Mesenchymal stem cell (in vitro differentiated cells and primary cell): ENCODE results near the gene ZNF22.

Source experiments
- DNase-seq: peaks from one replicate; pipeline ENCODE4 v3.0.0-alpha.2; 2013
- H2AFZ ChIP-seq: one replicate; pipeline ENCODE4 v1.6.1; 2013; ENCODE audit warnings: low read depth, mild to moderate bottlenecking, control low read depth, inconsistent platforms, low read length, moderate library complexity
- H2AK5ac ChIP-seq: 2 replicates; pipeline ENCODE4 v1.6.1; 2013; ENCODE audit warnings: low read length, moderate library complexity, mild to moderate bottlenecking, inconsistent platforms; ENCODE audit not compliant: severe bottlenecking
- H2BK120ac ChIP-seq: one replicate; pipeline ENCODE4 v1.6.1; 2013; ENCODE audit warnings: low read depth, mild to moderate bottlenecking, inconsistent platforms, low read length, moderate library complexity
- H2BK12ac ChIP-seq, 2 experiments: one replicate each; pipeline ENCODE4 v1.6.1; 2013; ENCODE audit warnings: inconsistent platforms in 2 of 2, low read length in 2 of 2, mild to moderate bottlenecking in 2 of 2, moderate library complexity in 2 of 2, control low read depth in 1 of 2
- H2BK15ac ChIP-seq: one replicate; pipeline ENCODE4 v1.6.1; 2013; ENCODE audit warnings: mild to moderate bottlenecking, low read depth, inconsistent platforms; ENCODE audit not compliant: poor library complexity, severe bottlenecking
- H2BK5ac ChIP-seq: 2 replicates; pipeline ENCODE4 v1.6.1; 2013; ENCODE audit warnings: low read depth, mild to moderate bottlenecking, low read length, control low read depth, inconsistent platforms; ENCODE audit not compliant: poor library complexity, severe bottlenecking
- H3K14ac ChIP-seq, 2 experiments: one replicate each; pipeline ENCODE4 v1.6.1; 2013; ENCODE audit warnings: inconsistent platforms in 2 of 2, low read length in 2 of 2, control low read depth in 1 of 2, mild to moderate bottlenecking in 1 of 2, moderate library complexity in 1 of 2
- H3K18ac ChIP-seq, 2 experiments: one replicate each; pipeline ENCODE4 v1.6.1; 2013; ENCODE audit warnings: inconsistent platforms in 2 of 2, low read length in 2 of 2, control low read depth in 1 of 2, low read depth in 1 of 2, mild to moderate bottlenecking in 1 of 2
- H3K23ac ChIP-seq, 2 experiments: one replicate each; pipeline ENCODE4 v1.6.1; 2013; ENCODE audit warnings: inconsistent platforms in 2 of 2, low read length in 2 of 2, mild to moderate bottlenecking in 2 of 2, moderate library complexity in 2 of 2, control low read depth in 1 of 2
- H3K27ac ChIP-seq: 2 replicates; pipeline ENCODE4 v1.5.1; 2013; ENCODE audit warnings: mild to moderate bottlenecking, moderate library complexity, low read length, control low read depth, inconsistent platforms; ENCODE audit not compliant: poor library complexity, severe bottlenecking
- H3K27me3 ChIP-seq, 2 experiments: 2 replicates each; pipeline versions ENCODE4 v1.6.1 to v1.7.0; 2013; ENCODE audit warnings: low read length in 2 of 2, mild to moderate bottlenecking in 2 of 2, moderate library complexity in 2 of 2, control low read depth in 1 of 2, inconsistent platforms in 1 of 2; ENCODE audit not compliant: control insufficient read depth in 1 of 2, insufficient read depth in 1 of 2
- H3K36me3 ChIP-seq, 2 experiments: 2 replicates each; pipeline versions ENCODE4 v1.6.1 to v1.7.0; 2013; ENCODE audit warnings: low read length in 2 of 2, control low read depth in 1 of 2, inconsistent platforms in 1 of 2, low read depth in 1 of 2, mild to moderate bottlenecking in 1 of 2; ENCODE audit not compliant: insufficient read depth in 2 of 2, control insufficient read depth in 1 of 2
- H3K4ac ChIP-seq, 2 experiments: one replicate each; pipeline ENCODE4 v1.6.1; 2013; ENCODE audit warnings: inconsistent platforms in 2 of 2, low read length in 2 of 2, mild to moderate bottlenecking in 2 of 2, moderate library complexity in 2 of 2, control low read depth in 1 of 2, low read depth in 1 of 2
- H3K4me1 ChIP-seq: 2 replicates; pipeline ENCODE4 v1.6.1; 2013; ENCODE audit warnings: low read depth, low read length, control low read depth; ENCODE audit not compliant: control insufficient read depth, insufficient read depth
- H3K4me2 ChIP-seq: 2 replicates; pipeline ENCODE4 v1.6.1; 2013; ENCODE audit warnings: low read length, mild to moderate bottlenecking, inconsistent platforms; ENCODE audit not compliant: poor library complexity, severe bottlenecking
- H3K4me3 ChIP-seq, 2 experiments: 2 replicates each; pipeline versions ENCODE4 v1.5.1 to v1.7.0; 2013; ENCODE audit warnings: low read length in 2 of 2, mild to moderate bottlenecking in 2 of 2, control low read depth in 1 of 2, low read depth in 1 of 2; ENCODE audit not compliant: insufficient read depth in 1 of 2
- H3K79me1 ChIP-seq: replicated peaks from 2 replicates; pipeline ENCODE4 v1.6.1; 2013; ENCODE audit warnings: mild to moderate bottlenecking, control low read depth, low read length, inconsistent platforms; ENCODE audit not compliant: poor library complexity, severe bottlenecking
- H3K9ac ChIP-seq: 2 replicates; pipeline ENCODE4 v1.7.0; 2013; ENCODE audit warnings: mild to moderate bottlenecking, low read length, moderate library complexity
- H3K9me3 ChIP-seq: 2 replicates; pipeline ENCODE4 v1.7.0; 2013; ENCODE audit warnings: mild to moderate bottlenecking, low read length; ENCODE audit not compliant: control insufficient read depth
- H4K8ac ChIP-seq: one replicate; pipeline ENCODE4 v1.6.1; 2013; ENCODE audit warnings: inconsistent platforms, mild to moderate bottlenecking, low read length, moderate library complexity
- H4K91ac ChIP-seq: one replicate; pipeline ENCODE4 v1.6.1; 2013; ENCODE audit warnings: mild to moderate bottlenecking, low read length, inconsistent platforms
- WGBS: methylation state at CpG from one replicate; pipeline ENCODE4 v1.1.7; 2013; ENCODE audit warnings: mixed read lengths; 5-methylcytosine and 5-hydroxymethylcytosine counted together

The ZNF22 gene

DNA sequence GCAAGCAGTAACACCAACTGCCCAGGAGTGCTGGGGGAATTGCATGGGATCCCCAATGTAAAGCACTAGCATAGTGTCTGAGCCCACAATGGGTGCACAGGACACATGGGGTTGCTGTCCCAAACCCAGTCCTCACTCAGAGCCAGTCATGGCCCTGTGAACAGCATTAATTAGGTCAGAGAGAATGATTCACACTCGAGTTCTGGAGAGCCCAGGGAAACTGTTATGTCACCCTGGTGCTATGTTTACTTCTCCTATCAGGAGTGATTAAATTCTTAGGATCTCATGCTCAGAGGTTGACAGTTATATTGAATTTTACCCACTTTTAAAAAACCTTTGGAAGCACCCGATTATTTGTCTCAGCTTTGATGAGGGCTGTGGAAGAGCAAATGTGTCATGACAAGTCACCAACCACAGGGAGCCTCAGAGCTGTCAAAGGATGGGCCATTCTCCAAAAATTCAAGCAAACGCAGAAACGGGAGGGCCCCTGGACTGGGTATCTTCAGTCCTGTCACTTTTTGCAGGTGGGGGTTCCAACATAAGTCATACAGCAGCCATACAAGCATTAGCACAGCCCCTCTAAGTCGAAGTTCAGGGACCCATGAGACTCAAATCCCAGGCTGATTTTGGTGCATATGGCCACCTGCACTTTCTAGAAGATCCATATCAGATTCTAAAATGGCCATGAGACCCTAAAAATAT lies 42.4 kb upstream of the ZNF22 start:
- Histone ChIP-seq H2BK120ac (no peak overlapping the region), H4K8ac (no peak overlapping the region), H3K4me2 (peak overlapping the region; percentile 68), H2BK15ac (no peak overlapping the region), H3K4ac (no peak overlapping the region), H3K27ac (peak overlapping the region; percentile 3), H3K79me1 (peaks cover 34% of the 10 kb centered on the region), H2AFZ (no peak overlapping the region), H3K36me3 (peaks cover 3 to 10% of the 10 kb centered on the region in 2 experiments), H3K27me3 (no peaks in the 10 kb centered on the region), H3K14ac (no peak overlapping the region), H3K23ac (no peak overlapping the region), H3K9me3 (peaks cover 4% of the 10 kb centered on the region), H4K91ac (no peak overlapping the region), H2BK12ac (no peak overlapping the region), H2AK5ac (no peak overlapping the region), H3K4me1 (peaks cover 28% of the 10 kb centered on the region), H3K18ac (no peak overlapping the region), H2BK5ac (no peak overlapping the region), H3K4me3 (peak overlapping the region in 1 of 2 experiments; percentile 90), H3K9ac (peak overlapping the region; percentile 85)
- DNase-seq: peak; percentile 81
- 25% methylated on average over 5 of the region's 5 CpGs for WGBS

DNA sequence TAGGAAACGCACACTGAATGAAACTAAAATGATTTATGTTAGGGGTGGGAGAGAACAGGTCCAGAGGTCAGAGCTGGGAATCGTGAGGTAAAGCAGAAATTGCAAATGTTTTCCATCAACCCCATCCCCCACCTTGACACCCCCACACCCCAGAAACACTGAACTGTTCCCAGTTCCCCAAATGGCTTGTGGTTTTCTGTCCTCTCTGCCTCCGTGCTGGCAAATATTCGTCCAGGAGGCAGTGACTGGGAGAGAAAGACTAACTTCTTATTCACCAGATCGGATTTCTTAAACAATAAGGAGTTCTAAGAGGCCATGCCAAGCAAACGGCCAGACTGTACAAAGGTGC lies 41.9 kb upstream of the ZNF22 start:
- peaks cover 3 to 10% of the 10 kb centered on the region in 2 experiments for H3K36me3 ChIP-seq
- H2AK5ac ChIP-seq: no peak overlapping the region
- no peak for DNase-seq
- no peak overlapping the region for H4K91ac ChIP-seq
- H3K4me2 ChIP-seq: peak overlapping the region; percentile 68
- H3K4me1 ChIP-seq: peaks cover 29% of the 10 kb centered on the region
- H3K27ac ChIP-seq: peak overlapping the region; percentile 51
- no peak overlapping the region for H4K8ac ChIP-seq
- H3K79me1 ChIP-seq: peaks cover 32% of the 10 kb centered on the region
- H3K14ac ChIP-seq: no peak overlapping the region
- peak overlapping the region; percentile 88 for H2AFZ ChIP-seq
- H2BK5ac ChIP-seq: no peak overlapping the region
- H3K9ac ChIP-seq: peak overlapping the region; percentile 85
- H3K9me3 ChIP-seq: peaks cover 4% of the 10 kb centered on the region
- H2BK12ac ChIP-seq: no peak overlapping the region
- H3K4me3 ChIP-seq: peak overlapping the region; percentile 40 to 90
- WGBS: 0% methylated on average over 4 of the region's 6 CpGs
- peak overlapping the region in 1 of 2 experiments; percentile 95 for H3K18ac ChIP-seq
- H2BK120ac ChIP-seq: no peak overlapping the region
- no peak overlapping the region for H3K4ac ChIP-seq
- no peaks in the 10 kb centered on the region for H3K27me3 ChIP-seq
- H3K23ac ChIP-seq: no peak overlapping the region
- no peak overlapping the region for H2BK15ac ChIP-seq

DNA sequence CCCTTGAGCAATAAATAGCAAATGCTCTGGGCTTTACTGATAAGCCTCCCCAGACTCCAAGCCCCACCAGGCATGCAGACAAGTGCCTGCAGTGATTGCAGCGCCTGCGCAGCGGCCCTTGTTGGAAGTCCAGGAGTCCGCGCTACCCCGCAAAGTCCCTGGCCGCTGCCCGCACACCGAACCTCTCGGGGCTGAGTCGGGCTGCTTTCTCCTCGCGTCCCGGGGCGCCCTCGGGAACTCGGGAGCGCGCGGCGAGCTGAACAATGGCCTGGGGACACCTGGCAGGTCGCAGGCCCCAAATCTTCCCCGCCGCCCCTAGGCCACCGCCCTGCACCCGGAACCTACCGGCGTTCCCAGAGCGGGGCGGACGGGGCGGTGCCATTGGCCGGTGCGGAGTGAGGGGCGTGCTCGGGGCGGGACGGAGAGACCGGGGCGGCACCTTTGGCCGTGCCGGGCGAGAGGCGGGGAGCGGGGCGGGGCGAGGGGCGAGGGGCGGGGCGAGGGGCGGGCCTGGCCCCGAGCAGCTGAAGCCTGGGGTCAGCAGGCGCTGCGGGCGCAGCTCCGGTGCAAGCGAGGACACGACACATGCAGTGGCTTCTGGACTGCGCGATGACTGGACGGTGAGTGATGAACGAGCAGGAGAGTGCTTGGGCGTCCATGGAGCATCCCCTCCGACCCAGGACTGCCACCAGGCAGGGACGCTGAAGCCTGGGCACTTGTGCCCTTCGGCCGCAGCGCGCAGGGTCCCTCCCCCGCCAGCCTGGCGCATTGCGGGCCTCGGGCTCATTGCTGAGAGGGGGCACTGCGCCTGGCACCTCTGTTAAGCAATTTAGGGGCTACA lies 41.3 kb upstream of the ZNF22 start, which contains the start of gene RASSF4:
TSS of gene RASSF4 (plus strand) at position 556 of the 841 bp plus-strand sequence. CDS start 10,401 bp downstream, outside the sequence.
- Histone ChIP-seq H2AK5ac (peak within 1 kb of the TSS; percentile 16), H2BK15ac (peak within 1 kb of the TSS; percentile 83)
- 1% methylated on average over 55 of the region's 74 CpGs for WGBS

DNA sequence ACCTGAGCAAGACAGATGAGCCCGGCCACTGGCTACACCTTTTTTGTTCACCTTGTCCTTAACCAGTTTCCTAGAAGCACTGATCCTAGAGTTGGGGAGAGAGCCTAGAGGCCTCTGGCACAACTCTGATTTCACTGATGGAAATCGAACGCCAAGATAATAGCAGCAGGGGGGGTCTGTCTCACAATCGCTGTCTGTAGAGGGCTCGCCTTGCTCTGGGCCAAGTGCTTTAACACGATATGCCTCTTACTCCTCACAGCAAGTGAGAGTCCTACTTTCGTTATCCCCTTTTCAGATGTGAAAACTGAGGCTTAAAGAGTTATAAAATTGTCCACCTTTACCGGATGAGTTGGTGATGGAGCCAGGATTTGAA lies 40.6 kb upstream of the ZNF22 start:
- peak overlapping the region in 1 of 2 experiments; percentile 65 for H2BK12ac ChIP-seq
- peaks cover 32% of the 10 kb centered on the region for H3K79me1 ChIP-seq
- peak overlapping the region; percentile 75 for H2AFZ ChIP-seq
- peak overlapping the region; percentile 16 for H2AK5ac ChIP-seq
- H3K23ac ChIP-seq: no peak overlapping the region
- peaks cover 3 to 10% of the 10 kb centered on the region in 2 experiments for H3K36me3 ChIP-seq
- peaks cover 38% of the 10 kb centered on the region for H3K4me1 ChIP-seq
- peak overlapping the region; percentile 64 to 87 for H3K4me3 ChIP-seq
- H2BK120ac ChIP-seq: no peak overlapping the region
- peak overlapping the region in 1 of 2 experiments; percentile 91 for H3K14ac ChIP-seq
- H2BK5ac ChIP-seq: no peak overlapping the region
- peak overlapping the region; percentile 23 for H4K91ac ChIP-seq
- peak overlapping the region; percentile 41 for H4K8ac ChIP-seq
- 28% methylated on average over 8 of the region's 8 CpGs for WGBS
- no peak overlapping the region for H2BK15ac ChIP-seq
- peaks cover 4% of the 10 kb centered on the region for H3K9me3 ChIP-seq
- no peak overlapping the region for H3K27ac ChIP-seq
- peak overlapping the region; percentile 77 for H3K9ac ChIP-seq
- H3K18ac ChIP-seq: peak overlapping the region; percentile 50 to 75
- DNase-seq: peak; percentile 45
- H3K27me3 ChIP-seq: no peaks in the 10 kb centered on the region
- peak overlapping the region; percentile 85 for H3K4me2 ChIP-seq
- H3K4ac ChIP-seq: peak overlapping the region; percentile 20 to 29

More for the DNA sequence above, 41.3 kb upstream of the ZNF22 start, which contains the start of gene RASSF4:
- Histone ChIP-seq H3K23ac (peak within 1 kb of the TSS in 1 of 2 experiments; percentile 79), H3K18ac (peak within 1 kb of the TSS; percentile 87 to 95), H3K9me3 (peaks cover 4% of the 10 kb centered on the region), H3K9ac (peak within 1 kb of the TSS; percentile 85), H3K14ac (peak within 1 kb of the TSS in 1 of 2 experiments; percentile 91), H4K91ac (peak within 1 kb of the TSS; percentile 81), H3K4me1 (peaks cover 34% of the 10 kb centered on the region), H3K27me3 (no peaks in the 10 kb centered on the region), H3K27ac (peak within 1 kb of the TSS; percentile 51), H3K4me2 (peak within 1 kb of the TSS; percentile 85), H3K79me1 (peaks cover 32% of the 10 kb centered on the region), H2BK120ac (no peak within 1 kb of the TSS), H4K8ac (peak within 1 kb of the TSS; percentile 87), H2BK12ac (peak within 1 kb of the TSS in 1 of 2 experiments; percentile 79), H2BK5ac (no peak within 1 kb of the TSS), H3K36me3 (peaks cover 3 to 10% of the 10 kb centered on the region in 2 experiments), H3K4me3 (peak within 1 kb of the TSS; percentile 75 to 90), H2AFZ (peak within 1 kb of the TSS; percentile 88), H3K4ac (peak within 1 kb of the TSS; percentile 20 to 85)
- peak; percentile 91 for DNase-seq
